HCT116 (cell line): Measurements from ENCODE around the gene SLC6A6.

Experiments used
- EZH2 ChIP-seq: fragments of 200-600 bp; sonication (generic); IDR thresholded peaks from 2 replicates; pipeline ENCODE4 v1.6.1; 2017; ENCODE audit warnings: antibody characterized with exemption, mixed run types
- POLR2A ChIP-seq: IDR thresholded peaks from 2 replicates; pipeline ENCODE4 v1.7.0; 2011; ENCODE audit warnings: borderline replicate concordance; ENCODE audit not compliant: insufficient read depth, insufficient read length; ENCODE audit errors: extremely low read depth
- POLR2AphosphoS5 ChIP-seq: IDR thresholded peaks from 2 replicates; pipeline ENCODE4 v1.6.1; 2011; ENCODE audit warnings: mild to moderate bottlenecking, low read depth, low read length, moderate library complexity
- TCF7L2 ChIP-seq: IDR thresholded peaks from 2 replicates; pipeline ENCODE4 v1.7.0; 2011; ENCODE audit warnings: borderline replicate concordance, inconsistent platforms; ENCODE audit not compliant: insufficient read depth, insufficient read length; ENCODE audit errors: extremely low read depth
- TF ChIP-seq, protein P1 (sequence below), 3 experiments: fragments of 200-600 bp in 1 of 3; sonication (generic) in 1 of 3; IDR thresholded peaks in 2 of 3; conservative IDR thresholded peaks in 1 of 3; 2 replicates each; pipeline ENCODE4 v1.5.1; 2012 to 2017; ENCODE audit warnings: low read depth in 2 of 3, low read length in 2 of 3, antibody characterized with exemption in 1 of 3, borderline replicate concordance in 1 of 3, control low read depth in 1 of 3, mild to moderate bottlenecking in 1 of 3, mixed read lengths in 1 of 3, mixed run types in 1 of 3, moderate library complexity in 1 of 3; ENCODE audit not compliant: insufficient read depth in 1 of 3
- TF ChIP-seq, protein P2 (sequence below): IDR thresholded peaks from 2 replicates; pipeline ENCODE4 v1.6.1; 2011; ENCODE audit warnings: mild to moderate bottlenecking, low read length, moderate library complexity; ENCODE audit not compliant: insufficient replicate concordance; ENCODE audit errors: extremely low read depth
- TF ChIP-seq, protein P3 (sequence below): IDR thresholded peaks from 2 replicates; pipeline ENCODE4 v1.6.1; 2012

DNA sequence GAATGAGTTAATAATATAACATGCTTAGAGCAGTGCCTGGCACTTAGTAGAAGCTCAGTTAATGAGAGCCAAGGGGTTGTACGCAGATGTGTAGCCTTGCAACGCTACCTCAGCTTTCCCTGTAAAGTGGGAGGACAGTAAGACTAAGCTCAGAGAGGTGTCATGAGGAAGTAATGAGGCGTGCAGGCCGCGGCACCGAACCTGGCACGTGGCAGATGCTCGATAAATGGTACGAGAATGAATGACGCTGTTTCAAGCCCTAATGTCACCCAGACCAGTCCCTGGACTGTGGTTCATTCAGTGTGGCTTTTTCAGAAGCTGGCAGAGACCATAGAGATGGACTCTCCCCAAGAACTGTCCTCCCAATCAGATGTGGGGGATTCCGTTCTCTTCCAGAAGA, 116.5 kb downstream of the SLC6A6 start:
- TF ChIP-seq POLR2A (no peak), TCF7L2 (no peak), EZH2 (no peak), POLR2AphosphoS5 (no peak)
- TF ChIP-seq, protein P1, sequence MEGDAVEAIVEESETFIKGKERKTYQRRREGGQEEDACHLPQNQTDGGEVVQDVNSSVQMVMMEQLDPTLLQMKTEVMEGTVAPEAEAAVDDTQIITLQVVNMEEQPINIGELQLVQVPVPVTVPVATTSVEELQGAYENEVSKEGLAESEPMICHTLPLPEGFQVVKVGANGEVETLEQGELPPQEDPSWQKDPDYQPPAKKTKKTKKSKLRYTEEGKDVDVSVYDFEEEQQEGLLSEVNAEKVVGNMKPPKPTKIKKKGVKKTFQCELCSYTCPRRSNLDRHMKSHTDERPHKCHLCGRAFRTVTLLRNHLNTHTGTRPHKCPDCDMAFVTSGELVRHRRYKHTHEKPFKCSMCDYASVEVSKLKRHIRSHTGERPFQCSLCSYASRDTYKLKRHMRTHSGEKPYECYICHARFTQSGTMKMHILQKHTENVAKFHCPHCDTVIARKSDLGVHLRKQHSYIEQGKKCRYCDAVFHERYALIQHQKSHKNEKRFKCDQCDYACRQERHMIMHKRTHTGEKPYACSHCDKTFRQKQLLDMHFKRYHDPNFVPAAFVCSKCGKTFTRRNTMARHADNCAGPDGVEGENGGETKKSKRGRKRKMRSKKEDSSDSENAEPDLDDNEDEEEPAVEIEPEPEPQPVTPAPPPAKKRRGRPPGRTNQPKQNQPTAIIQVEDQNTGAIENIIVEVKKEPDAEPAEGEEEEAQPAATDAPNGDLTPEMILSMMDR (IDR thresholded peaks at IDR 0.05 in 2 of 3, conservative IDR thresholded peaks at IDR 0.05 in 1 of 3; ENCODE audit: borderline replicate concordance in 1 of 3, insufficient read depth in 1 of 3, low read depth in 2 of 3, low read length in 2 of 3): no peak
- TF ChIP-seq, protein P2, sequence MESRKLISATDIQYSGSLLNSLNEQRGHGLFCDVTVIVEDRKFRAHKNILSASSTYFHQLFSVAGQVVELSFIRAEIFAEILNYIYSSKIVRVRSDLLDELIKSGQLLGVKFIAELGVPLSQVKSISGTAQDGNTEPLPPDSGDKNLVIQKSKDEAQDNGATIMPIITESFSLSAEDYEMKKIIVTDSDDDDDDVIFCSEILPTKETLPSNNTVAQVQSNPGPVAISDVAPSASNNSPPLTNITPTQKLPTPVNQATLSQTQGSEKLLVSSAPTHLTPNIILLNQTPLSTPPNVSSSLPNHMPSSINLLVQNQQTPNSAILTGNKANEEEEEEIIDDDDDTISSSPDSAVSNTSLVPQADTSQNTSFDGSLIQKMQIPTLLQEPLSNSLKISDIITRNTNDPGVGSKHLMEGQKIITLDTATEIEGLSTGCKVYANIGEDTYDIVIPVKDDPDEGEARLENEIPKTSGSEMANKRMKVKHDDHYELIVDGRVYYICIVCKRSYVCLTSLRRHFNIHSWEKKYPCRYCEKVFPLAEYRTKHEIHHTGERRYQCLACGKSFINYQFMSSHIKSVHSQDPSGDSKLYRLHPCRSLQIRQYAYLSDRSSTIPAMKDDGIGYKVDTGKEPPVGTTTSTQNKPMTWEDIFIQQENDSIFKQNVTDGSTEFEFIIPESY: no peak
- TF ChIP-seq, protein P3, sequence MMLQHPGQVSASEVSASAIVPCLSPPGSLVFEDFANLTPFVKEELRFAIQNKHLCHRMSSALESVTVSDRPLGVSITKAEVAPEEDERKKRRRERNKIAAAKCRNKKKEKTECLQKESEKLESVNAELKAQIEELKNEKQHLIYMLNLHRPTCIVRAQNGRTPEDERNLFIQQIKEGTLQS: no peak
